A673 (cell line): ENCODE measurements around the gene FRMD5.

Experiments used
- EZH2 ChIP-seq: fragments of 200-600 bp; sonication (generic); IDR thresholded peaks from 2 replicates; pipeline ENCODE4 v1.6.1; 2017; ENCODE audit warnings: borderline replicate concordance, low read depth, mild to moderate bottlenecking, mixed read lengths, antibody characterized with exemption, low read length; ENCODE audit not compliant: poor library complexity, severe bottlenecking
- TF ChIP-seq, protein P1 (sequence below): fragments of 300-800, 200-600 bp; sonication (generic); conservative IDR thresholded peaks from 2 replicates; pipeline ENCODE4 v1.5.1; 2017; ENCODE audit warnings: low read depth, mild to moderate bottlenecking, antibody characterized with exemption, low read length, moderate library complexity, mixed read lengths

DNA sequence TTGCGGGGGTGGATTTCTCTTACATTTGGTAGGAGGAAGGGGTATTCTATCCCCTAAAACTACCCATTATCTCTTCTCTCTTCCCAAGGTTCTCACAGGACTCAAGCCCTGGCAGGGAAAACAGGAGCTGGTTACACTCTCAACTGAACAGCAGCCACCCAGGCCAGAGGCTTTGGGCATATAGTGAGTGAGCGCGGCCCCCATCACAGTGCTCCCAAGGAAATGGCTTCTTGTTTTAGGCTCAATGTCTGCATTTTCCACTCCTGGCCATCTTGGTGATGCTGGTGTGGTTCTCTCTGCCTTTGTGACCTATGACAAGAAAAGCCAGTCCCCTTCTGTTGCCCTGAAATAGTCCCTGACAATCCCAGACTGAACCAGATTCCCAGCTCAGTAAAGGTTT lies 318.2 kb downstream of the FRMD5 start:
- TF ChIP-seq, protein P1, sequence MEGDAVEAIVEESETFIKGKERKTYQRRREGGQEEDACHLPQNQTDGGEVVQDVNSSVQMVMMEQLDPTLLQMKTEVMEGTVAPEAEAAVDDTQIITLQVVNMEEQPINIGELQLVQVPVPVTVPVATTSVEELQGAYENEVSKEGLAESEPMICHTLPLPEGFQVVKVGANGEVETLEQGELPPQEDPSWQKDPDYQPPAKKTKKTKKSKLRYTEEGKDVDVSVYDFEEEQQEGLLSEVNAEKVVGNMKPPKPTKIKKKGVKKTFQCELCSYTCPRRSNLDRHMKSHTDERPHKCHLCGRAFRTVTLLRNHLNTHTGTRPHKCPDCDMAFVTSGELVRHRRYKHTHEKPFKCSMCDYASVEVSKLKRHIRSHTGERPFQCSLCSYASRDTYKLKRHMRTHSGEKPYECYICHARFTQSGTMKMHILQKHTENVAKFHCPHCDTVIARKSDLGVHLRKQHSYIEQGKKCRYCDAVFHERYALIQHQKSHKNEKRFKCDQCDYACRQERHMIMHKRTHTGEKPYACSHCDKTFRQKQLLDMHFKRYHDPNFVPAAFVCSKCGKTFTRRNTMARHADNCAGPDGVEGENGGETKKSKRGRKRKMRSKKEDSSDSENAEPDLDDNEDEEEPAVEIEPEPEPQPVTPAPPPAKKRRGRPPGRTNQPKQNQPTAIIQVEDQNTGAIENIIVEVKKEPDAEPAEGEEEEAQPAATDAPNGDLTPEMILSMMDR, result no peak
- TF ChIP-seq EZH2, result no peak
